AG09319 (cell line): ENCODE results near the gene IGF2.

Experiments used
- DNase-seq: peaks from one replicate; pipeline ENCODE4 v3.0.0-alpha.2; 2010; ENCODE audit warnings: low read depth; ENCODE audit errors: extremely low read depth
- CTCF ChIP-seq: IDR thresholded peaks from 2 replicates; pipeline ENCODE4 v1.5.1; 2011; ENCODE audit warnings: low read depth, mild to moderate bottlenecking, inconsistent platforms, low read length, moderate library complexity

IGF2 gene

GRCh38 chr11:2090172-2091111 is 48.7 kb downstream of the IGF2 start:
- no peak for TF ChIP-seq CTCF
- DNase-seq: no peak

GRCh38 chr11:2089536-2090165 is 49.5 kb downstream of the IGF2 start:
- no peak for DNase-seq
- TF ChIP-seq CTCF: no peak

- TF ChIP-seq CTCF: no peak
- no peak for DNase-seq
Observed at GRCh38 chr11:2088746-2089535, 50.2 kb downstream of the IGF2 start.

DNA sequence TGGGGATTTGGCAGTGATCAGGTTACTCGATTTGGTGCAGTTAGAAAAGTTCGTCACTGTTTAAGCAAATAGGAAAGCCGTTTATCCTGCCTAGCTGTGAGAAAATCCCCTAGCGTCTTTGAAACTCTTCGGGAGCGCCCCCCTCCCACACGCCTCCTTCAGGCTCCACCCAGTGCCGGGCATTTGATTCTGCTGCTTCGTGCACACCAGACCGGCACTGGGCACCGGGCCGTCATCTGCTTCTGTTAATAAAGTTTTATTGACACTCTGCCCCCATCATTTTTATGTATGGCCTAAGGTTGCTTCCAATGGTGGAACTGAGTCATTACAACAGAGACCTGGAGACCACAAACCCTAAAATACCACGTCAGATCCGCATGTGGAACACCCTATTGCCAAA is 50.9 kb downstream of the IGF2 start:
- TF ChIP-seq CTCF: no peak
- DNase-seq: no peak

DNA sequence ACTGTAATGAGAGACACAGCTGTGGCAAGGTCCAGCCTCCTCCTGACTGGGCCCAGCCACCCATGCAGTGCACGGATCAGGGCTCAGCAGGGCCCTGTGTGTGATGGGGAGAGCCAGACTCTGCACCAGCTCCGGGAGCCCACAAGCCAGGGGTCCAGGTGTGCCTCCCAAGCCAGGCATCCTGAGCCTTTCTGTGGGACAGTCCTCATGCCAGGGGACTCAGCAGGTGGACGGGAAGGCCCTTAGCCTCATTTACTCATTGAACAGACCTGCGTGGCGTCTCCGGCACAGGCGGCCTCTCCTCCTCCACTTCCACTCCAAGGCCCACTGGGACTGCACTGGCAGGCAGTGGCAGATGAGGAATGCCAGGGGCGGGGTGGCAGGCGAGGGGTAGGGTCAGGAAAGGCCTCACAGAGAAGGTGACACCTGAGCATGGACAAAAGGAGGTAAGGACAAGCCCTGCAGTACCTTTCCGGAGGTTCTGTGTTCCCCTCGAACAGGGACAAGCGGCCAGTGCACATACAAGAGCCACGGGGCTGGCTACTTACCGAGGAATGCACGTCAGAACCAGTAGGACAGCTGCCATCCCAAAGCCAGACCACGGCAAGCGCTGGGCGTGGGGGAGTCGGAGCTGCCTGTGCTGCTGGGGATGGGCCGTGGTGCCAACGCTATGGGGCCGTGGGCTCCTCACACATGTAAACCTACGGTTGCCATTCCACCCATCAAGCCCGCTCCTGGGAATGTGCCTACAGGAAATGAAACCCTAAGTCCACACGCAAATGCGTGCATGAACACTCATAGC is 52.7 kb downstream of the IGF2 start:
- DNase-seq: no peak
- TF ChIP-seq CTCF: no peak

DNA sequence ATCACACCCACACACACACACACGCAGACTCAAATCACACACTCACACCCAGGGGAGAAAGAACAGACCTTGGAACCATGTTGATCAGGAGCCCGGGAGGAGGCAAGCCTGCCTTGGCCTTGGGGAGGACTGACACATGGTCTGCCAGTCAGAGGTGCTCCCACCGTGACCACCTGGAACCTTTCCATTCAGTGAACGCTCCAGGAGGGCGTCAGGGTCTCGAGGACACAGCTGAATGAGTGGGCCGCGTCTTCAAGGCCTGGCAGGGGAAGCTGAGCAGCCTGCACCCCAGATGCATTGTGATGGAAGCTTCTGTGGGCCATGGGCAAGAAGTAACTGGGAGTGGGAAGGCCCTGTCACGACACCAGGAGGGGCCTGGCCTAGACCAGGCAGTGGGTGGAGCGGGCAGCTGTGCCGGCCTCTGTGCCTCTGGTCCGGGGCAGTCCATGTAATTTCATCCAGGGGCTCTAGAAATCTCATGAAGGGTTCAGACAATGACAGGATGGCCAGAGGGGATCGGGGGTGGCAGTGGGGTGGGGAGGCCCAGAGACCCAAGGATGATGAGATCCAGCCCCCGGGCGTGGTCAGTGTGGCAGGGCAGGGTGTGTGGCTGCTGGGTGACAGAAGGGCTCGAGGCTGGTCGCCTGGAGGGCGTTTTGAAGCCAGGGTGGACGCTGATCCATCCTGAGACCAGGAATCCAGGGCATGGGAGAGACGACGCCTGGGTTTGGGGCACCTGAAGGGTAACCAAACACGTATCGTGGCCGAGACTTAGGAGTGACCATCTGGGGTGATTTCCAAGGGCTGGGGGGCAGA is 53.7 kb downstream of the IGF2 start:
- TF ChIP-seq CTCF: no peak
- no peak for DNase-seq
